HG03571 (cell line): ENCODE measurements around the gene SASH3.

ENCODE experiments used
- ATAC-seq: cut with Tn5 transposase; IDR thresholded peaks from one replicate; pipeline ENCODE4 v1.9.1; 2021; ENCODE audit not compliant: unreplicated experiment

The SASH3 gene

DNA sequence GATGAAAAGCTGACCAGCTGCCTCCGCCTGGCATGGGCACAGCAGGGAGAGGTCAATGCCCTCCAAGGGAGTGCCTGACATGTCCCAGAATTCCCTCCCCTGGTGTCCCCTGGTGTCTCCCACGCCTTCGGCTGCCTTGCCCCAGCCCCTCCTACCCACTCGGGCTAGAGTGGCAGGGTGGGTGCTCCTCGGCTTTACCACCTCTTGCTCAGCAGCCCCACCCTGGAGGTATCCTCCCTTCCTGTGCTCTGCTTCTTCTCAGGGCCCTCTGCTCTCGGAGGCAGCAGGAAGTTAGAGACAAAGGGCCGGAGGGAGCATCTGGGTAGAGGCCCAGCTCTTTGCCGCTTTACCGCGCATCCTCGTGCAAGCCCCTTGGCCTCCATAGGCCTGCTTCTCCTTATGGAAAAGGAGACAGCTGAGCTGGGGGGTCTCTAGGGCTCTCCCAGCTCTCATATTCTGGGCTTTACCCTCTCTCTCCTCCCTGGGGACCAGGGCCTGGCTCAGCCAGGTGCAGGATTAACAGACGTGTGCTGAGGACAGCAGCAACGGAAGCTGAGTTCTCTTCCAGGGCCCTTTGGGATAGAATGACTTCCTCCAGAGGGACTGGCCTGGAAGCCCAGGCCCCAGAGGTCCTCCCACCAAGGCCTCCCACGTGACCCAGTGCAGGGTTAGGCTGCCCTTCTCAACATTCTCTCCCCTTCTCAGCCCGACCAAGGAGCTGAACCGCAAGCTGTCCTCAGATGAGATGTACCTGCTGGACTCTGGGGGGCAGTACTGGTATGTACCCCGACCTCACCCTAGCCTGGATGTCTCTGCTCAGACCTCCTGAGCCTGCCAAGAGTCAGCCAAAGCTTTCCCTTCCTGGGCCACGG is 23.7 kb upstream of the SASH3 start:
- ATAC-seq = no peak

GRCh38 chrX:129759576-129760061 is 20.1 kb upstream of the SASH3 start:
- ATAC-seq = peak; percentile 37

GRCh38 chrX:129760155-129760554 is 19.6 kb upstream of the SASH3 start:
- ATAC-seq = no peak

- ATAC-seq = no peak
Measured at GRCh38 chrX:129760981-129761380, 18.8 kb upstream of the SASH3 start.

GRCh38 chrX:129761596-129761995 is 18.2 kb upstream of the SASH3 start:
- ATAC-seq = no peak

DNA sequence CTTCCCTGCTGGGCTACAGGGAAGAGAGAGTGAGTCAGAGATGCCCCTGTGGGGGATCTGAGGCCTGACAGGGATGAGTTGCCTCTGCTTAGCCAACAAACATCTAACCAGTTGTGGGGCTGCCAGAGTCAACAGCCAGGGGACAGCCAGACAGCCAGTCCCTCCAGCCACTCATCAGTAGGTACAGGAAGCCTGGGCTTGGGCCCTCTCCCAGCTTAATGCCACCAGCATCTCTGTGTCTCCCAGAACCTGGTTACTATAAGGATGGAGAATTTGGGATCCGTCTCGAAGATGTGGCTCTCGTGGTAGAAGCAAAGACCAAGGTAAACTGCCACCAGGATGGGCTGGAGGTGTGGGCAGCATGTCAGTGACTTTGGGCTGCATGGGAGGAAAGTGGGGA is 17.3 kb upstream of the SASH3 start:
- ATAC-seq = no peak

- no peak for ATAC-seq
Measured at GRCh38 chrX:129763666-129764065, 16.1 kb upstream of the SASH3 start.

- ATAC-seq = no peak
Measured at GRCh38 chrX:129768186-129768585, 11.6 kb upstream of the SASH3 start.

DNA sequence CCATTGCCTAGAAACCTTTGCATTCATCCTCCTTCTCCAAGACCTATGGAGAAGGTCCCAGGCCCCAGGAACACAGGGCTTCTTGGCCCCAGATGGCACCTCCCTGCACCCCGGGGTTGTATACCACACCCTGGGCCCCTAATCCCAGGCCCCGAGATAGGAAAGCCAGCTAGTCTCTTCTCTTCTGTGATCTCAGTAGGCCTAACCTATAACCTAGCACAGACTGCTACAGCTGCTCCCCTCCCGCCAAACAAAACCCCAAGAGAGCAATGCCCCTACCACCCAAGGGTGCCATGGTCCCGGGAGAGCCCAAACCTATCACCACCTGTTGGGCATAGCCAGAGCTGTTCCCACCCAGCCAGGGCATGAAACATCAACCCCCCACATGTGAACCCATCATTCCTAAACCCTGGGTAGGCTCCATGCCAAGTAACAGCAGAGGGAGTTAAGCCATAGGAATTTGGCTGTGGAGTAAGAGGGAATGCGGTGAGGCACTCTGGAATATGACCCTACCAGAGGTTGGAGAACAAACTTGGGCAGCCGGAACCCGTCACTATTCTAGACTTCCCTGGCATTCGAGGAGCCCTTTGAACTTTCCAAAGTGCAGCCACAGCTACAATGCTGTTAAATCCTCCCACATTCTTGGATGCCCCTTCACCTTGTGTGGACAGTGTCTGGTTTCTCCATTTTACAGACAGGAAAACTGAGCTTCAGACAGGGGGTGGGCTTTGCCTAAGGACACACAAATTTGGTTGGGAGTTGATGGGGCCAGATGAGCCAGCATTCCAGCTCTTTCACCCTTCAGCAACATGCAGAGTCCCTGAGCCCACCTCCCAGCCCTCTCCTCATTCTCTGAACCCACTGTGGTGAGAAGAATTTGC is 10.9 kb upstream of the SASH3 start:
- ATAC-seq = no peak

- ATAC-seq = peak; percentile 41
Measured at GRCh38 chrX:129769467-129770154, 10.1 kb upstream of the SASH3 start.

DNA sequence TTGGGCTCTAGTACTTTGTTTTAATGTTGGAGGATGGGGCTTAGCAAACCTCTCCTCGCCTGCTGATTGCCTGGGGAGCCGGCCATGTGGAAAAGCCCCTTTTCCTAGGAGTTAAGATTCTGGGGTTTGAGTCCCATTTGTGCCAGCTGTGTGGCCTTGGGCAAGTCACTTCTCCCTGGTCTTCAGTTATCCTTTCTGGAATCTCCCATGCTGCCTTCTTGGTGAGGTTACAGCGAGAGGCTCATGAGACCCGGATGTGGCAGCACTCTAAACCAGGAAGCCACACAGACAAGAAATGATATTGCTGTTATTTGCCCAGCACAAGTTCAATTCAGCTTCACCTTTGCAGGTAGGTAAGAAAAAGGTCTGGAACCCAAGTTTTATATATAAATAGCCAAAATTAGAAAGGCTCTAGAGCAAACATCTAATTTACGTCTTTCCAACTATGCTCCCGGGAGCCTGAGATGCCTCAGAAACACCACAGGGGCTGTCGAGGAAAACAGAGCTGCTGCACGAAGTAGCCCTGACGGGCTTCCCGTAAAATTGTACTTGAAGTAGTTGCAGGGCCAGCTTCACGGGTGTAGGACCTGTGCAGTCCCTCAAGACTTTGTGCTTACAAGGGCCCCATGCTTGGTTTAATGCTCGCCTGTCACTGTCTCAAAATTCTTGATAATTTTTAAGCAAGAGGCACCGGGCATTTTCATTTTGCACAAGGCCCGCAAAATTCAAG is 8.3 kb upstream of the SASH3 start:
- no peak for ATAC-seq

- peak; percentile 63 for ATAC-seq
Measured at GRCh38 chrX:129772796-129773431, 6.8 kb upstream of the SASH3 start.

DNA sequence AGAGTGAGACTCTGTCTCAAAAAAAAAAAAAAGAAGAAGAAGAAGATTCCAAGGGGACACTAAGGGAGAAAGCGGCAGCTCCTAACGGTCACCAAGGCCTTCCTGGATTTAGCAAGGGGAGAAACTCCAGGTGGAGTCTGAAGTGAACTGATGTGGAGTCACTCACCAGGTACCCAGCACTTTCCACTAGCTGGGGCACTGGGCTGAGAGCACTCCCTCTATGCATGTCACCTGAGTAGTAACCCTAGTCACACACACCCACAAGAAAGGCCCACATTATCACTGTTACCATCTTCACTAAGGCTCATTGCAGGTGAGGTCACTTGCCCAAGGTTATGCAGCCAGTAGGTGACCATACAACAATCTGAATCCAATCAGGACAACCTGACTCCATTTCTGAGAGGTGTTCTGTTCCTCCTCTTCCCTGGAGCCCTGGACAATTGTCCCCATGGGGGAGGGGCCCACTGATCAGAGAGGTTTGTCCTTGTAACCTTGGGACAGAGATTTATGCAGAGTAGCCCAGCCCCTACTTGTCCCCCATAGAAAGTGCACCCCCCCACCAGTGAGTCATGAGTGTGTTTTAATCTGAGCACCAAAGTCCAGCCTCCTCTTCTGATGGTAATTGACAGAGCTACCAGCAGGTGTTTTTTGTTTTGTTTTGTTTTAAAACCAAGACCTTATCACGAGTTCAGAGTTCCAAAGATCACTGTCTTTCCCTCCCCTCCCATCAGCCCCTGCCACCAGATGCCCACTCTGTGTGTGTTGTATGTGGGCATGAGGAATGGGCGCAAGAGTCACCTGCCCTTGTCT is 5.9 kb upstream of the SASH3 start:
- no peak for ATAC-seq

DNA sequence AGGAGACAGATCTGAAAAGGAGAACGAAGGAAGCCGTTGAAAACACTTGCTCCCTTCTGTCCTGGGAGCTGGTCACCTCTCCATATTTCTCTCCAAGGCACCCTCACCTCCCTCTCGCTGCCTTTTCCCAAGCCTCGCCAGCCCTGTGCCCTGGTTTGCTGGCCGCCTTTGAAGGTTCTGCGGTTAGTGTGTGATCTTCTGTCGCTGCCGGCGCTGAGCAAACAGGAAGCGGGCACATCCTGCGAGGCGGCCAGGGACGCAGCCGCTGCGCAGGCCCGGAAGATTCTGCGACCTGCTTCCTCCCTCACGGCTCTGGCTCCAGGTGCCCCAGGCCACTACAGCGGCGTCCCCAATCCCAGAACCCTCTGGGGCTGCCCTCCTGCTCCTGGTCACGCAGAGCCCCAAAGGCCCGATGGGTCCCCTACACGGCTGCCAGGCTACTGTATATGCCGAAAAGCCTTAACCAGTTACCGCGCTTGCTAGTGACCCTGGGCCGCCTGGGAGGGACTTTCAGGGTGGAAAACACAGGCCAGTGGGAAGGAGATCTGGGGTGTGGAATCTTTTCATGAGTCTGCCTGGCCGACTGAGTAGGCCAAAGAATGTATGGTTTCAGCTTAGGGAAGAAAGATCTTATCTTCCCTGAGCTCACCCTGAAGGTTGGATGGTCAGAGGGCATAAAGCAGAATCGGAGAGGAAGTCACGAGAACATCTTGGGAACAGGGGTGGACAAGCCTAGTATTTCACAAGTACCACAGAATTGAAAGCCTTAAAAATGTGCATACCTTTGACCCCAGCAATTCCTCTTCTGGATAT is 2.3 kb upstream of the SASH3 start:
- peak; percentile 25 for ATAC-seq

GRCh38 chrX:129779086-129779672 is 570 bp upstream of the SASH3 start:
- ATAC-seq = no peak

GRCh38 chrX:129780441-129781105 is 824 bp downstream of the SASH3 start:
- ATAC-seq = no peak

DNA sequence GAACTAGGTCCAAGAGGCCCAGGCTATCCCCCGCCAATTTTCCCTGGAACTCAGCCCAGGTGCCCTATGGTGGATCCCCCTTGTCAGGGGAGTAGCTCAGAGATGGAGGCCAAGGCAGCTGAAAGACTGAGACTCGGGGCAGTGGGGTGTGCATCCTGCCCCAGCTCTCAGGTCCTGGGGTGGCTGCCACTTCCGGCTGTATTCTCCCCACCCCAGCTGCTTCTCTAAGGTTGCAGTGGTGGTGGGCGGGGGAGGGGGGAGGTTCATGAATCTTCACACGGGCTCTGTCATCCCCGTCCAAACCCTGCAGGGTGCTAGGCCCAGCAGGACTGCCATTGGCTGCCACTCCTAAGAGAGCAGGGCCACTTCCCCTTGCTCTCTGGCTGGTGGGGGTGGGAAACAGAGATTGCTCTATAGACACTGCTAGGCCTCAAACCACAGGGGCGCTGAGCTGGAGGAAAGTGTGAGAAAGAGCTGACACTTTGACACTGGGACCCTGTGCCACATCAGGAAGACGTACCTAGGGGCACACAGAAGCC is 1.5 kb downstream of the SASH3 start:
- peak; percentile 60 for ATAC-seq
